Skin epidermis (tissue), 12 donors: Measurements from ENCODE around the gene HSD17B11.
"Not testable (repeated sequence)": the region's sequence is repeated elsewhere in the genome, so short reads cannot be mapped to it uniquely, and the experiment has no call there.

ENCODE experiments used
- H3K27ac ChIP-seq, 21 experiments: fragments of 200-600 bp; sonication (generic) in 11 of 21; one replicate each; pipeline ENCODE4 v1.5.0; 2020; ENCODE audit warnings: mild to moderate bottlenecking in 3 of 21, inconsistent platforms in 2 of 21, moderate library complexity in 2 of 21
- H3K4me3 ChIP-seq, 7 experiments: fragments of 200-600 bp; sonication (generic) in 2 of 7; one replicate each; pipeline ENCODE4 v1.5.0; 2020; ENCODE audit warnings: inconsistent platforms in 2 of 7, mild to moderate bottlenecking in 2 of 7, moderate library complexity in 1 of 7

HSD17B11 gene

GRCh38 chr4:87390891-87391575 lies at the start of gene HSD17B11:
Gene HSD17B11 (minus strand): TSS chr4:87391188. CDS start chr4:87391070, 118 bp downstream.
- Histone ChIP-seq H3K27ac (peak within 1 kb of the TSS; percentile 23 to 91 (median 79)), H3K4me3 (peak within 1 kb of the TSS; percentile 46 to 56 (median 50))

GRCh38 chr4:87433342-87433741 lies 42.4 kb upstream of the HSD17B11 start:
- H3K4me3 ChIP-seq = no peak overlapping the region
- H3K27ac ChIP-seq = no peak overlapping the region

- Histone ChIP-seq H3K4me3 (no peak overlapping the region), H3K27ac (no peak overlapping the region)
These were observed 39.0 kb upstream of the HSD17B11 start for GRCh38 chr4:87430038-87430437.

- no peak overlapping the region for H3K27ac ChIP-seq
These were observed 38.0 kb upstream of the HSD17B11 start for GRCh38 chr4:87428979-87429378.

GRCh38 chr4:87427518-87427868 lies 36.5 kb upstream of the HSD17B11 start:
- H3K4me3 ChIP-seq = no peak overlapping the region
- H3K27ac ChIP-seq = no peak overlapping the region

More at GRCh38 chr4:87428979-87429378, 38.0 kb upstream of the HSD17B11 start:
- no peak overlapping the region for H3K4me3 ChIP-seq

GRCh38 chr4:87426865-87427517 lies 36.0 kb upstream of the HSD17B11 start:
- H3K27ac ChIP-seq = no peak overlapping the region
- no peak overlapping the region for H3K4me3 ChIP-seq

- Histone ChIP-seq H3K27ac (no peak overlapping the region), H3K4me3 (no peak overlapping the region)
These were observed 34.7 kb upstream of the HSD17B11 start for GRCh38 chr4:87425711-87426110.

GRCh38 chr4:87424099-87424543 lies 33.1 kb upstream of the HSD17B11 start:
- H3K4me3 ChIP-seq = not testable (repeated sequence)
- H3K27ac ChIP-seq = peak overlapping the region in 1 of 21 experiments; percentile 22

- peak overlapping the region in 16 of 21 experiments; percentile 82 to 98 (median 90) for H3K27ac ChIP-seq
- H3K4me3 ChIP-seq = peak overlapping the region; percentile 54 to 82 (median 72)
These were observed 32.5 kb upstream of the HSD17B11 start for GRCh38 chr4:87423317-87424098.

GRCh38 chr4:87422104-87423052 lies 31.4 kb upstream of the HSD17B11 start, which contains the start of gene NUDT9:
Gene NUDT9 (plus strand): TSS chr4:87422573. CDS start chr4:87422906, 333 bp downstream.
- Histone ChIP-seq H3K4me3 (peak within 1 kb of the TSS; percentile 54 to 82 (median 72)), H3K27ac (peak within 1 kb of the TSS; percentile 47 to 98 (median 87))

GRCh38 chr4:87420276-87420830 lies 29.4 kb upstream of the HSD17B11 start:
- H3K4me3 ChIP-seq = no peak overlapping the region
- H3K27ac ChIP-seq = no peak overlapping the region

- Histone ChIP-seq H3K4me3 (no peak overlapping the region), H3K27ac (no peak overlapping the region)
These were observed 28.7 kb upstream of the HSD17B11 start for GRCh38 chr4:87419578-87420249.

- H3K27ac ChIP-seq, H3K4me3 ChIP-seq: not testable (repeated sequence)
These were observed 27.4 kb upstream of the HSD17B11 start for GRCh38 chr4:87418410-87418809.

GRCh38 chr4:87416965-87417364 lies 26.0 kb upstream of the HSD17B11 start:
- no peak overlapping the region for H3K4me3 ChIP-seq
- no peak overlapping the region for H3K27ac ChIP-seq

GRCh38 chr4:87414816-87415215 lies 23.8 kb upstream of the HSD17B11 start:
- Histone ChIP-seq H3K27ac (no peak overlapping the region), H3K4me3 (no peak overlapping the region)

GRCh38 chr4:87410679-87411078 lies 19.7 kb upstream of the HSD17B11 start:
- H3K4me3 ChIP-seq = no peak overlapping the region
- no peak overlapping the region for H3K27ac ChIP-seq

- no peak overlapping the region for H3K27ac ChIP-seq
- no peak overlapping the region for H3K4me3 ChIP-seq
These were observed 19.2 kb upstream of the HSD17B11 start for GRCh38 chr4:87410157-87410556.

GRCh38 chr4:87409420-87409939 lies 18.5 kb upstream of the HSD17B11 start:
- no peak overlapping the region for H3K27ac ChIP-seq

More at GRCh38 chr4:87409420-87409939, 18.5 kb upstream of the HSD17B11 start:
- H3K4me3 ChIP-seq = no peak overlapping the region
